ENCODE data around the gene REXO1. TPM values are rescaled to one million over a fixed set of nuclear protein-coding genes. Genes with fewer than 3 reads are reported as not detected.
"Not testable (repeated sequence)": the region's sequence is repeated elsewhere in the genome, so short reads cannot be mapped to it uniquely, and the experiment has no call there.

Gene REXO1
- total RNA-seq, 2 experiments from 2014 or later = 39.8 to 47.6 TPM

DNA sequence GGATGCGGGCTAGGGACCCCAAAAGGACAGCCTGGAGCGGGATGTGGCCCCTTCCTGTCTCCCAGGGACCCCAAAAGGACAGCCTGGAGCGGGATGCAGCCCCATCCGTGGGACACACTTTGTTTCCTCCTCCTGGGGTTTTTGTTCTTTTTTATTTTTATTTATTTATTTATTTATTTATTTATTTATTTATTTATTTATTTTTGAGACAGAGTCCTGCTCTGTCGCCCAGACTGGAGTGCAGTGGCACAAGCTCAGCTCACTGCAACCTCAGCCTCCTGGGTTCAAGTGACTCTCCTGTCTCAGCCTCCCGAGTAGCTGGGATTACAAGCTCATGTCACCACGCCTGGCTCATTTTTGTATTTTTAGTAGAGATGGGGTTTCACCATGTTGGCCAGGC is 51.0 kb downstream of the REXO1 start:
- H3K9me3 Mint-ChIP-seq; H3K4me1 Mint-ChIP-seq (ENCODE audit: low read depth); H3K27ac Mint-ChIP-seq; H3K4me3 Mint-ChIP-seq; DNase-seq; H3K36me3 Mint-ChIP-seq (ENCODE audit: low read depth): not testable (repeated sequence)
- intact Hi-C loops (cut with micrococcal nuclease) = loop anchor here (10.0 kb wide), 1 partner anchor 253 kb away; no protein-coding TSS in a partner anchor
- H3K27me3 Mint-ChIP-seq (ENCODE audit: low read depth) = peaks cover 14% of the 10 kb centered on the region
- CTCF ChIA-PET = interaction anchor here (1.6 to 2.1 kb wide), 3 partner anchors 9 to 31 kb away, joined by 4 to 10 read pairs (median 6); no protein-coding TSS in a partner anchor

- H3K27ac Mint-ChIP-seq = no peak overlapping the region
- H3K9me3 Mint-ChIP-seq = no peaks in the 10 kb centered on the region
- peaks cover 5% of the 10 kb centered on the region for H3K4me1 Mint-ChIP-seq (ENCODE audit: low read depth)
- peaks cover 14% of the 10 kb centered on the region for H3K27me3 Mint-ChIP-seq (ENCODE audit: low read depth)
- H3K36me3 Mint-ChIP-seq (ENCODE audit: low read depth) = no peaks in the 10 kb centered on the region
- no peak overlapping the region for H3K4me3 Mint-ChIP-seq
- no peak for DNase-seq
- CTCF ChIA-PET = interaction anchor here (0.9 to 4.8 kb wide), 9 partner anchors 8 to 251 kb away, joined by 3 to 39 read pairs (median 5); no protein-coding TSS in a partner anchor
- intact Hi-C loops (cut with micrococcal nuclease) = loop anchor here (10.0 kb wide), 1 partner anchor 252 kb away; no protein-coding TSS in a partner anchor
Observed at GRCh38 chr19:1796395-1797142, 51.7 kb downstream of the REXO1 start.

- CTCF ChIA-PET = interaction anchor here (0.7 to 4.8 kb wide), 7 partner anchors 8 to 249 kb away, joined by 3 to 39 read pairs (median 5); no protein-coding TSS in a partner anchor
- Mint-ChIP-seq H3K27me3 (ENCODE audit: low read depth) (peaks cover 18% of the 10 kb centered on the region), H3K9me3 (no peaks in the 10 kb centered on the region), H3K4me3 (no peak overlapping the region), H3K4me1 (ENCODE audit: low read depth) (peaks cover 5% of the 10 kb centered on the region), H3K36me3 (ENCODE audit: low read depth) (no peaks in the 10 kb centered on the region), H3K27ac (no peak overlapping the region)
- intact Hi-C loops (cut with micrococcal nuclease) = loop anchor here (5.0 to 10.0 kb wide), 2 partner anchors 33 to 250 kb away; no protein-coding TSS in a partner anchor
- peak; percentile 28 for DNase-seq
Observed at GRCh38 chr19:1794424-1795172, 53.7 kb downstream of the REXO1 start.

- no peak for DNase-seq
- peaks cover 5% of the 10 kb centered on the region for H3K4me1 Mint-ChIP-seq (ENCODE audit: low read depth)
- no peaks in the 10 kb centered on the region for H3K36me3 Mint-ChIP-seq (ENCODE audit: low read depth)
- no peak overlapping the region for H3K4me3 Mint-ChIP-seq
- intact Hi-C loops (cut with micrococcal nuclease) = loop anchor here (5.0 to 10.0 kb wide), 2 partner anchors 35 to 247 kb away; no protein-coding TSS in a partner anchor
- no peak overlapping the region for H3K27ac Mint-ChIP-seq
- CTCF ChIA-PET = interaction anchor here (0.7 kb wide), 1 partner anchor 24 kb away, joined by 4 read pairs; no protein-coding TSS in a partner anchor
- H3K27me3 Mint-ChIP-seq (ENCODE audit: low read depth) = peaks cover 25% of the 10 kb centered on the region
- H3K9me3 Mint-ChIP-seq = no peaks in the 10 kb centered on the region
Observed at GRCh38 chr19:1791879-1792278, 56.4 kb downstream of the REXO1 start.

- CTCF ChIA-PET = interaction anchor here (1.0 kb wide), 1 partner anchor 9 kb away, joined by 4 read pairs; no protein-coding TSS in a partner anchor
- intact Hi-C loops (cut with micrococcal nuclease) = loop anchor here (5.0 to 10.0 kb wide), 2 partner anchors 37 to 245 kb away; no protein-coding TSS in a partner anchor
- Mint-ChIP-seq H3K27me3 (ENCODE audit: low read depth) (peaks cover 16% of the 10 kb centered on the region), H3K36me3 (ENCODE audit: low read depth) (no peaks in the 10 kb centered on the region), H3K9me3 (no peaks in the 10 kb centered on the region), H3K27ac (no peak overlapping the region), H3K4me3 (no peak overlapping the region), H3K4me1 (ENCODE audit: low read depth) (no peaks in the 10 kb centered on the region)
- no peak for DNase-seq
Observed at GRCh38 chr19:1790054-1790792, 58.1 kb downstream of the REXO1 start.

- intact Hi-C loops (cut with micrococcal nuclease) = loop anchor here (2.0 to 10.0 kb wide), 3 partner anchors 23 to 245 kb away; partner anchors contain the start of gene ATP8B3
- CTCF ChIA-PET = interaction anchor here (1.3 to 1.6 kb wide), 3 partner anchors 8 to 36 kb away, joined by 3 to 6 read pairs (median 5); no protein-coding TSS in a partner anchor
- Mint-ChIP-seq H3K27ac (no peak overlapping the region), H3K9me3 (no peaks in the 10 kb centered on the region), H3K36me3 (ENCODE audit: low read depth) (no peaks in the 10 kb centered on the region), H3K4me1 (ENCODE audit: low read depth) (no peaks in the 10 kb centered on the region), H3K4me3 (no peak overlapping the region), H3K27me3 (ENCODE audit: low read depth) (peaks cover 14% of the 10 kb centered on the region)
- DNase-seq = no peak
Observed at GRCh38 chr19:1789261-1790041, 58.8 kb downstream of the REXO1 start.

DNA sequence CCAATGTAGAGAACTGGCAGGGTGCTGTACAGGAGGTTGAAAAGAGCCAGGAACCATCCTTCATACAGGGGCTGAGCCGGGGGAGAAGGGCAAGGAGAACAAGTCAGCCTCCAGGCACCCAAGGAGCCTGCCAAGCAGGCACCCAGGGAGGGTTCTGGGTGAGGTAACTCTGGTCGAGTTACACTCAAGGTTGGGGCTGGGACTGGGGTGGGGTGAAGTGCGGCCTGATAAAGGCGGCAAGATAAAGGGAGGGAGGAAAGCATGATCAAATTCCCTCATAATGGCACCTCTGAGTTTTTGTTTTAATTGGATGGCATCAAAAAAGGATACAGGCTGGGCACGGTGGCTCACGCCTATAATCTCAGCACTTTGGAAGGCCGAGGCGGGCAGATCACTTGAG is 61.2 kb downstream of the REXO1 start:
- Mint-ChIP-seq H3K27me3 (ENCODE audit: low read depth) (peaks cover 24% of the 10 kb centered on the region), H3K9me3 (no peaks in the 10 kb centered on the region), H3K27ac (no peak overlapping the region), H3K4me1 (ENCODE audit: low read depth) (no peaks in the 10 kb centered on the region), H3K4me3 (no peak overlapping the region), H3K36me3 (ENCODE audit: low read depth) (no peaks in the 10 kb centered on the region)
- intact Hi-C loops (cut with micrococcal nuclease) = no loop called here
- DNase-seq = no peak
- CTCF ChIA-PET = interaction anchor here (0.8 to 1.6 kb wide), 3 partner anchors 8 to 55 kb away, joined by 3 to 5 read pairs (median 4); no protein-coding TSS in a partner anchor

- no peaks in the 10 kb centered on the region for H3K9me3 Mint-ChIP-seq
- H3K36me3 Mint-ChIP-seq (ENCODE audit: low read depth) = no peaks in the 10 kb centered on the region
- DNase-seq = no peak
- peaks cover 26% of the 10 kb centered on the region for H3K27me3 Mint-ChIP-seq (ENCODE audit: low read depth)
- CTCF ChIA-PET = interaction anchor here (0.9 kb wide), 1 partner anchor 8 kb away, joined by 3 read pairs; no protein-coding TSS in a partner anchor
- no peaks in the 10 kb centered on the region for H3K4me1 Mint-ChIP-seq (ENCODE audit: low read depth)
- no peak overlapping the region for H3K4me3 Mint-ChIP-seq
- H3K27ac Mint-ChIP-seq = no peak overlapping the region
- intact Hi-C loops (cut with micrococcal nuclease) = no loop called here
Observed at GRCh38 chr19:1786668-1787067, 61.6 kb downstream of the REXO1 start.

GRCh38 chr19:1785310-1785709 is 63.0 kb downstream of the REXO1 start:
- Mint-ChIP-seq H3K9me3 (no peaks in the 10 kb centered on the region), H3K4me1 (ENCODE audit: low read depth) (no peaks in the 10 kb centered on the region), H3K27me3 (ENCODE audit: low read depth) (peaks cover 29% of the 10 kb centered on the region), H3K4me3 (no peak overlapping the region), H3K27ac (no peak overlapping the region), H3K36me3 (ENCODE audit: low read depth) (no peaks in the 10 kb centered on the region)
- intact Hi-C loops (cut with micrococcal nuclease) = no loop called here
- CTCF ChIA-PET = interaction anchor here (1.2 to 4.2 kb wide), 4 partner anchors 9 to 41 kb away, joined by 3 to 39 read pairs (median 6); no protein-coding TSS in a partner anchor
- DNase-seq = no peak

DNA sequence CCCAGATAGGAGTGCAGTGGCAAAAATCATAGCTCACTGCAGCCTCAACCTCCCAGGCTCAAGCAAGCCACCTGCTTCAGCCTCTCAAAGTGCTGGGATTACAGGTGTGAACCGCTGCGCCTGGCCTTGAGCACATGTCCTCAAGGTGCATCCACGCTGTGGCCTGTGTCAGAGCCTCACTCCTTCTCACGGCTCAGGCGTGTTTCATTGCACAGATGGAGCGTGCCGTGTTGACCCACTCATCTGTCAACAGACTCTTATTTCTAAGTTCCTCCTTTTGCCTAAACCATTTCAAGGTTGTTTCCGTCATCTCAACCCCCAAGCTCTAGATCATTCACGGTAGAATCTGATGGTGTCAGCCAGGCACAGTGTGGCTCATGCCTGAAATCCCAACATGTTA is 64.4 kb downstream of the REXO1 start:
- Mint-ChIP-seq H3K36me3 (ENCODE audit: low read depth) (no peaks in the 10 kb centered on the region), H3K27me3 (ENCODE audit: low read depth) (peaks cover 37% of the 10 kb centered on the region), H3K9me3 (no peaks in the 10 kb centered on the region), H3K27ac (no peak overlapping the region), H3K4me3 (no peak overlapping the region), H3K4me1 (ENCODE audit: low read depth) (no peaks in the 10 kb centered on the region)
- intact Hi-C loops (cut with micrococcal nuclease) = no loop called here
- DNase-seq = no peak
- CTCF ChIA-PET = interaction anchor here (0.6 to 4.2 kb wide), 4 partner anchors 11 to 178 kb away, joined by 3 to 39 read pairs (median 4); no protein-coding TSS in a partner anchor

- no peak overlapping the region for H3K4me3 Mint-ChIP-seq
- no peak for DNase-seq
- no peaks in the 10 kb centered on the region for H3K9me3 Mint-ChIP-seq
- no peaks in the 10 kb centered on the region for H3K36me3 Mint-ChIP-seq (ENCODE audit: low read depth)
- no peak overlapping the region for H3K27ac Mint-ChIP-seq
- CTCF ChIA-PET = interaction anchor here (0.6 to 4.2 kb wide), 4 partner anchors 11 to 177 kb away, joined by 3 to 39 read pairs (median 6); no protein-coding TSS in a partner anchor
- intact Hi-C loops (cut with micrococcal nuclease) = no loop called here
- H3K27me3 Mint-ChIP-seq (ENCODE audit: low read depth) = peaks cover 40% of the 10 kb centered on the region
- no peaks in the 10 kb centered on the region for H3K4me1 Mint-ChIP-seq (ENCODE audit: low read depth)
Observed at GRCh38 chr19:1783354-1783753, 64.9 kb downstream of the REXO1 start.
